IMR-90 (cell line): ENCODE measurements around the gene RGMA.

Experiments
- CEBPB ChIP-seq: IDR thresholded peaks from 2 replicates; pipeline ENCODE4 v1.6.1; 2012; ENCODE audit warnings: low read depth, low read length, improper control_type of control experiment
- CHD1 ChIP-seq: IDR thresholded peaks from 2 replicates; pipeline ENCODE4 v1.6.1; 2012; ENCODE audit warnings: low read depth, low read length, improper control_type of control experiment
- MAFK ChIP-seq: IDR thresholded peaks from 2 replicates; pipeline ENCODE4 v1.6.1; 2012; ENCODE audit warnings: low read depth, low read length, improper control_type of control experiment
- MXI1 ChIP-seq: IDR thresholded peaks from 2 replicates; pipeline ENCODE4 v1.6.1; 2012; ENCODE audit warnings: low read depth, mild to moderate bottlenecking, low read length, moderate library complexity, borderline replicate concordance
- POLR2A ChIP-seq: IDR thresholded peaks from 2 replicates; pipeline ENCODE4 v1.6.1; 2012; ENCODE audit warnings: mild to moderate bottlenecking, low read depth, low read length
- RAD21 ChIP-seq: IDR thresholded peaks from 2 replicates; pipeline ENCODE4 v1.6.1; 2012; ENCODE audit warnings: low read length, improper control_type of control experiment
- RCOR1 ChIP-seq: IDR thresholded peaks from 2 replicates; pipeline ENCODE4 v1.6.1; 2012; ENCODE audit warnings: mild to moderate bottlenecking, low read length, improper control_type of control experiment; ENCODE audit not compliant: insufficient replicate concordance
- RFX5 ChIP-seq: IDR thresholded peaks from 2 replicates; pipeline ENCODE4 v1.8.0; 2012; ENCODE audit warnings: low read depth, mild to moderate bottlenecking, low read length, moderate library complexity
- SMC3 ChIP-seq: fragments of 150-350 bp; IDR thresholded peaks from 2 replicates; pipeline ENCODE4 v1.6.1; 2016; ENCODE audit warnings: low read depth, mild to moderate bottlenecking, antibody characterized with exemption, low read length, moderate library complexity
- TF ChIP-seq, protein P1 (sequence below): conservative IDR thresholded peaks from 2 replicates; pipeline ENCODE4 v1.5.1; 2012; ENCODE audit warnings: mild to moderate bottlenecking, low read depth, low read length, improper control_type of control experiment
- TF ChIP-seq, protein P2 (sequence below): fragments of 150-350 bp; IDR thresholded peaks from 2 replicates; pipeline ENCODE4 v1.6.1; 2016; ENCODE audit warnings: low read depth, mild to moderate bottlenecking, low read length, moderate library complexity, borderline replicate concordance
- TF ChIP-seq, protein P3 (sequence below): fragments of 150-350 bp; IDR thresholded peaks from 2 replicates; pipeline ENCODE4 v1.6.1; 2017; ENCODE audit warnings: mild to moderate bottlenecking, antibody characterized with exemption, low read length, low read depth

DNA sequence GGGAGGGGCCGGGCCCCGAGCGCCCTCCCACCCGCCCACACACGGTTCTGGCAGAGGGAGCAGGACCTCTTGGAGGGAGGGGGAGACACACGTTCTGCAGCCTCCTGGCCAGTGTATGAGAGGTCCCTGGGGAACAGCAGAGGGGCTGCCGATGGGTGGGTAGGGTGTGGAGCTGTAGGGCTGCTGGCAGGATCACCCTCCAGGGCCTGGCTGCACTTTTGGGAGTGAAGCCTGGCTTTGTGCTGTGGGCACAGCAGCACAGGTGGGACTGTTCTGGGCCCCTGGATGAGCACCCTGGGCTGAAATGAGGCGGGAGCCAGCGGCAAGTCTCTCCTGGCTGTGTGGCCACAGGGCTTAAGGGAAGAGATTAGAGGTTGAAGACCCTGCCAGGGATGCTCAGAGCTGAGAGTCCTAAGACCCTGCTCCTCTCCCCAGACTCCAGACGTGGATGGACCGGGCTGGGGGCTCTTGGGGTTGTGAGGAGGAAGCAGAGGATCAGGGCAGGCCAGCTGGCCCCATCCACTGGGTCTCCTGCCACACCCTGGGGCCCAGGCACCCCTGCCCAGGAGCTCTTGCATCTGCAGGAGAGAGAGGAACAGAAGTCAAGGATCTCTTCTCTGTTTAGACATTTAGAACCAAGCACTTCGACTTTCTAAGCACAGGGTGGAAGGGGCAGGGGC is 45.2 kb downstream of the RGMA start:
- TF ChIP-seq CHD1: no peak
- no peak for TF ChIP-seq POLR2A
- TF ChIP-seq, protein P1, sequence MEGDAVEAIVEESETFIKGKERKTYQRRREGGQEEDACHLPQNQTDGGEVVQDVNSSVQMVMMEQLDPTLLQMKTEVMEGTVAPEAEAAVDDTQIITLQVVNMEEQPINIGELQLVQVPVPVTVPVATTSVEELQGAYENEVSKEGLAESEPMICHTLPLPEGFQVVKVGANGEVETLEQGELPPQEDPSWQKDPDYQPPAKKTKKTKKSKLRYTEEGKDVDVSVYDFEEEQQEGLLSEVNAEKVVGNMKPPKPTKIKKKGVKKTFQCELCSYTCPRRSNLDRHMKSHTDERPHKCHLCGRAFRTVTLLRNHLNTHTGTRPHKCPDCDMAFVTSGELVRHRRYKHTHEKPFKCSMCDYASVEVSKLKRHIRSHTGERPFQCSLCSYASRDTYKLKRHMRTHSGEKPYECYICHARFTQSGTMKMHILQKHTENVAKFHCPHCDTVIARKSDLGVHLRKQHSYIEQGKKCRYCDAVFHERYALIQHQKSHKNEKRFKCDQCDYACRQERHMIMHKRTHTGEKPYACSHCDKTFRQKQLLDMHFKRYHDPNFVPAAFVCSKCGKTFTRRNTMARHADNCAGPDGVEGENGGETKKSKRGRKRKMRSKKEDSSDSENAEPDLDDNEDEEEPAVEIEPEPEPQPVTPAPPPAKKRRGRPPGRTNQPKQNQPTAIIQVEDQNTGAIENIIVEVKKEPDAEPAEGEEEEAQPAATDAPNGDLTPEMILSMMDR: no peak
- TF ChIP-seq MXI1: no peak
- no peak for TF ChIP-seq MAFK
- TF ChIP-seq RFX5: no peak
- TF ChIP-seq CEBPB: no peak
- no peak for TF ChIP-seq RAD21
- TF ChIP-seq, protein P2, sequence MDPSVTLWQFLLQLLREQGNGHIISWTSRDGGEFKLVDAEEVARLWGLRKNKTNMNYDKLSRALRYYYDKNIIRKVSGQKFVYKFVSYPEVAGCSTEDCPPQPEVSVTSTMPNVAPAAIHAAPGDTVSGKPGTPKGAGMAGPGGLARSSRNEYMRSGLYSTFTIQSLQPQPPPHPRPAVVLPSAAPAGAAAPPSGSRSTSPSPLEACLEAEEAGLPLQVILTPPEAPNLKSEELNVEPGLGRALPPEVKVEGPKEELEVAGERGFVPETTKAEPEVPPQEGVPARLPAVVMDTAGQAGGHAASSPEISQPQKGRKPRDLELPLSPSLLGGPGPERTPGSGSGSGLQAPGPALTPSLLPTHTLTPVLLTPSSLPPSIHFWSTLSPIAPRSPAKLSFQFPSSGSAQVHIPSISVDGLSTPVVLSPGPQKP: no peak
- TF ChIP-seq, protein P3, sequence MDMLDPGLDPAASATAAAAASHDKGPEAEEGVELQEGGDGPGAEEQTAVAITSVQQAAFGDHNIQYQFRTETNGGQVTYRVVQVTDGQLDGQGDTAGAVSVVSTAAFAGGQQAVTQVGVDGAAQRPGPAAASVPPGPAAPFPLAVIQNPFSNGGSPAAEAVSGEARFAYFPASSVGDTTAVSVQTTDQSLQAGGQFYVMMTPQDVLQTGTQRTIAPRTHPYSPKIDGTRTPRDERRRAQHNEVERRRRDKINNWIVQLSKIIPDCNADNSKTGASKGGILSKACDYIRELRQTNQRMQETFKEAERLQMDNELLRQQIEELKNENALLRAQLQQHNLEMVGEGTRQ: no peak
- TF ChIP-seq SMC3: no peak
- no peak for TF ChIP-seq RCOR1
